HG03039 (cell line): ENCODE results near the gene FBXL14.
"Not testable (repeated sequence)": the region's sequence is repeated elsewhere in the genome, so short reads cannot be mapped to it uniquely, and the experiment has no call there.

ENCODE experiments used
- ATAC-seq: cut with Tn5 transposase; IDR thresholded peaks from one replicate; pipeline ENCODE4 v1.9.1; 2021; ENCODE audit warnings: mild to moderate bottlenecking, moderate library complexity; ENCODE audit not compliant: unreplicated experiment

Gene FBXL14

DNA sequence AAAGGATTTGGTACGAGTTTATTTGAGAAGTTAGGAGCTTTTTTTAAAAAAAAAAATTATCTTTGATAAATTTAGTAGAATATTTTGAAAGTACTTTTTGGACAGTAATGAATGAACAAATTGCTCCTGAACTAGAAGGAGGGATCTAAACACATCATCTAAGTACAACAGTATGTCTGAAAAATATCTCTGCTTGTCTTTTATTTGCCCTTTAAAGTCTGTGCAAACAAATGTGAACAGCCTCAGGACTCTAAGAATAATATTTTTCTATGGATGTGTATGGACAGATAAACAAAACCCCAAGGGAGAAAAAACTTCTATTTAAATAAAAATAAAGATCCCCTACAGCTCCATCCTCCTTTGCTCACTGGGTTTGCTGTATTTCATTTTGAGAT is 19.5 kb downstream of the FBXL14 start:
- ATAC-seq: no peak

DNA sequence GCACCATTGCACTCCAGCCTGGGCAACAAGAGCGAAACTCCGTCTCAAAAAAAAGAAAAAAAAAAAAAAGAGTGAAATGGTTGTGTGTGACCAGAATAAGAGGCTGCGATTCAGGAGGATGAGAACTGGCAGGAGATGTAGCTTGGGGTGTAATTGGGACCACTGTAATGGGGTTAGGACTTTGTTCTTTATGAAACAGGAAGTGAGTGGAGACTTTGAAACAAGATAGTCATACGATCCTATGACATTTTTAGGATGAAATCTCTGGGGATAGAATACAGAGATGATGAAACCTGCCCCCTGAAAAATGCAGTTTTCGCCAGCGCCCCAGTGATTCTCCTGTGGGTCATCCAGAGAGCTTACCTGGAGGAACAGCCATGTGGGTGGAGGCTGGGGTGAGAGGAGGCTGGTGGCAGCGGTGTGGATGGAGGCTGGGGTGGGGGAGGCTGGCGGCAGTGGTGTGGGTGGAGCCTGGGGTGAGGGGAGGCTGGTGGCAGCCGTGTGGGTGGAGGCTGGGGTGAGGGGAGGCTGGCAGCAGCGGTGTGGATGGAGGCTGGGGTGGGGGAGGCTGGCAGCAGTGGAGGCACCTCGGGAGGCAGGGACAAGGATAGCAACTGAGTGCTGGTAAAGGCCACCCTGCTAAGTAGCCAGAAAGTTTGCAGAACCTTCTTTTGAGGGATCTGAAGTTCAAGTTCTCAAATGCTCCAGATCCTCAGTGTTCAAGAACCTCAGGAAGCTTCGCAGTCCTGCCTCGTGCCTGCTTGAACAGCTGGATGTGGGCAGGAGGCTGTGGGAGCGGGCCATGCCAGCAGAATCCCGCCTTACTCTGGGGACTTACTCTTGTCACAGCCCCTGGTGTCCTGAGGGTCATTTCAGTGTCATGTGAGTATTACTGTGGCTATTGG is 20.2 kb downstream of the FBXL14 start:
- ATAC-seq: no peak

DNA sequence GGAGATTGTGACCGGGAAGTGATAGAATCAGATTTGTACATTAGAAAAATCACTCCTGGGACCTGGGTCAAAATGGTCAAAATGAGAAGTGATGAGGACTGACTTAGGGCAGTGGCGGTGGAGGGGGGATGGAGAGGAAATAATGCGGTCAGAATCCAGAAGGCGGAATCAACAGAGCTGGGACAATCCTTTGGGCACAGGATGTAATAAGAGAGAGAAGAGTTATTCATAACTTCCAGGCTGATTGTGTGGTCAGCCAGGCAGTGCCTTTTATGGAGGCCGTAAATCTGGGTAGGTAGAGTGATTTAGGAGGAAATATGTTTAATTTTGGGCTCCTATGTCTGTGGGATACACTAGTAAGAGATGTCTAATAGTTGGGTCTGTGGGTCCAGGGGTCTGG is 21.6 kb downstream of the FBXL14 start:
- no peak for ATAC-seq

DNA sequence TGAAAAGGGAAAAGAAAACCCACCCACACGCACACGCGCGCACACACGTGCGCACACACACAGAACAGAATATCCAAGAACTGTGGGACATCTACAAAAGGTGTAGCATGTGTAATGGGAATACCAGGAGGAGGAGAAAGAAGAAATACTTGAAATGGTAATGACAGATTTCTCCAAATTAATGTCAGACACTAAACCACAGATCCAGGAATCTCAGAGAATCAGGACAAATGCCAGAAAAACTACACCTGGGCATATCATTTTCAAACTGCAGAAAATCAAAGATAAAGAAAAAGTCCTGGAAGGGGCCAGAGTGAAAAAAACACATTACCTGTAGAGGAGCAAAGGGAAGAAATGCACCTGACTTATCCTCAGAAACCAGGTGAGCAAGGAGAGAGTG is 26.5 kb downstream of the FBXL14 start:
- no peak for ATAC-seq

DNA sequence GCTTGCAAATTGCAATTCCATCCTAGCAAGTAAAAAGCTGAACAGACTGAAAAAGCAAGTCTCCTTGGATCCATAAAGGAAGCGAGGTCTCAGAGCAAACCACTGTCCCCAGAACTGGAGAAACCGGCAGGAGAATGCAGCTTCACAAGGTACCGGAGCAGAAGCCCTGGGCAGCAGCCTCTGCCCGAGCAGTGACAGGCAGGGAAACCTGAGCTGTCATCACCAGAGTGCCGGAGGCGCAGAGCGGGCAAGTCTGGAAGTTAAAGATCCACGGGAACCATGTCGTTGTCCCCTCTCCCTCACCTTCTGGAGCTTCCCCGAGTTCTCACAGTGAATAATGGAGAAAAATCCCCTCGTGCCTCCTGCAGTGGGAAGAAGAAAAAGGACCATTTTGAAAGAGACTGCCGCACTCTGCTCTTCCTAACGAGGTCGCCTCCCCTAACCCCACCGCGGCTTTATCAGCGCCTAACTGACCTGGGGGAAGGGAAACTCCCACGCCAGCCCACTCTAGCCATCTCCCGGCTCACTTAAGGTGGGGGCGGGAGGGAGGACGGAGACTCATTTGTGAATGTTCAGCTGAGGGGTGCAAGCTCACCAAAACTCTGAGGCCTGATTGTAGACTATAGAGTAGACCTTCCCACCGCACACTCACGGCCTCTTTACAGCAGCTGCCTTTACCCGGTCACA is 27.8 kb downstream of the FBXL14 start:
- no peak for ATAC-seq

DNA sequence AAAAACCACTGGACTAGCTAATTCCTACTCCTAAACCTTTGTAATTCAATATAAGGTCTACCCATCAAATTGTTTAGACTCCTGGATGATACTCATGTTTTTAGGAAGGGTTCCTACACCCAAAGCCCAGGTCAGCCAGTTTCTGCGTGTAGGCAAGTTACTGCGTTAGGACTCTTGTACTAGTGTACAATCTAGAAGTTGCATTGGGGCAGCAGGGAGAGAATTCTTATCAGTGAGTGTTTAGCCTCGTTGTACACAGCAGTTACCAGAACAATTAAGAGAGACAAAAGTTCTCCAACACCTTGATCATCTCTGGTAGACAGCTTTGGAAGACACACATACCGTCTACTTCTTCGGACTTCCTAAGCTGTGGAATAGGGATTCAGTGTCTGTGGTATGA is 29.2 kb downstream of the FBXL14 start:
- no peak for ATAC-seq

DNA sequence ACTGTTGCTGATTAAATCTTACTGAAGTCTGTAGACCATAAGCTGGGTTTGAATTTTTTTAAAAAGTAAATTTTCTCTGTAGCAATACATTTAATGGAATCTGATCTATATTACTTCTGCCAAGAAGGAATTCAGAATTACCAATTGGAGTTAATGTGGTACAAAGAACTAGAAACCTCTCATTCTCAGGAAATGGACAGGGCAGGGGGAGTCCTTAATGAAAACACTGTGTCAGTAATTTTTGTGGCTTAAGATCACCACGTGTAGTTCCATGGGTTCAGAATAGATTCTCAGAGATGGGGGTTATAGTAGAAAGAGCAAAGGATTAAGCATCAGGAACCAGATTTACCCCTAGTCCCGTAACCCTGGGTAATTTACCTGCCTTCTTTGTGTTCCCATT is 30.3 kb downstream of the FBXL14 start:
- ATAC-seq: no peak

DNA sequence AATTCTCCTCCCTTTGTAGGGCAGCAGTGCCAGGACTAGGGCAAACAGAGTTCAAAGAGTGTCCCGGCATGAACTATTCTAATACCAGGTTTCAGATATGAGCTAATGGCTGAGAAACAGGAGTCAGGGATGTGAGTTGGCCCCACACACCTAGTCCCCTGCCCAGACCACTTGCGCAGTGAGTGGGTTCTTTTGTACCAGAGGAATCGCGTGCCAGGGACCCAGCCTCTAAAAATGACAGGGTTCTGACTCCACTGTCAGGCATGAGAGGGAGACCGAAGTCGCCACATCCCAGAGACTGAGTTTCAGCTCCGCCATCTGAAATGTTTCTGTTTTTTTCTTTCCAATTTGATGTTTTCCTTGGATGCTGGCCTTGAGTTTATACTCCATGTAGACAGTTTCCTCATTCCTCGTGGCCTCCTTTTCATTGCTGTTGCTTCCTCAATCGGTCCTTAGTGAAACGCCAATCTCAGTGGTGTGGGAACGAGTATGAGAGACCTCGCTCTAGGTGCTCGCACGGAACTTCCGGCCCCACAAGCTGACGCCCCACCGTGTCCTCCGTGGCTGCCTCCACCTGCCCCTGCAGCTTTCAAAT is 31.5 kb downstream of the FBXL14 start:
- ATAC-seq: no peak

DNA sequence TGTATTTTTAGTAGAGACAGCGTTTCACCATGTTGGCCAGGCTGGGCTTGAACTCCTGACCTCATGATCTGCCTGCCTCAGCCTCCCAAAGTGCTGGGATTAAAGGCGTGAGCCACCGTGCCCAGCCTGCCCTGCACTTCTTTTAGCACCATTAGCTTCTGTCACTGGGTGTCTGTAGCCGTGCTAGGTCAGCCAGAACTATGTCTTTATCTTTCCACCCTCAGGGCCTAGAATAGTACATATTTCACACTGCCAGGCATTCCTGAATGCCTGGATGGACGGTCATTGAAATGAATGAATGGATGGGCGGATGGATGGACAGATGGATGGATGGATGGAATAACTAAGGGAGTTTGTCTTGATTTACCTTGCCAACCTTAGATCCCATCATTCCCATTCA is 33.7 kb downstream of the FBXL14 start:
- no peak for ATAC-seq

DNA sequence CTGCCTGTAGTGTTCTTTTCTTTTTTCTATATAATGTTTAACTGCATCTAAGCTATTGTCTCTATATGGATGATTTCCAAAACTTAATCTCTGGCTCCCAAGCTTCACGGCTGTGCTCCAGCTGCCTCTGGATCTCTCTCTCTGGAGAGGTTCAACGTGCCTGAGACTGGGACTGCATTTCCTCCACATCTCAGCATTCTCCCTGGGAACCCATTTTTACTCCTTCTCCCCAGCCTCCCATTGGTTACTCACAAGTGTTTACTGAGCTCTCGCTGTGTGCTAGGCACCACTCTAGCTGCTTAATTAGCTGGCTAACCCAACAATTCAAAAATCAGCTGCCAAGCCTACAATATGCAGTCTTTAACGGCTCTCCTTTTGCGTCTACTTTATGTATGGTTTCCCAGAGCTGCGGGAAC is 34.7 kb downstream of the FBXL14 start:
- no peak for ATAC-seq

DNA sequence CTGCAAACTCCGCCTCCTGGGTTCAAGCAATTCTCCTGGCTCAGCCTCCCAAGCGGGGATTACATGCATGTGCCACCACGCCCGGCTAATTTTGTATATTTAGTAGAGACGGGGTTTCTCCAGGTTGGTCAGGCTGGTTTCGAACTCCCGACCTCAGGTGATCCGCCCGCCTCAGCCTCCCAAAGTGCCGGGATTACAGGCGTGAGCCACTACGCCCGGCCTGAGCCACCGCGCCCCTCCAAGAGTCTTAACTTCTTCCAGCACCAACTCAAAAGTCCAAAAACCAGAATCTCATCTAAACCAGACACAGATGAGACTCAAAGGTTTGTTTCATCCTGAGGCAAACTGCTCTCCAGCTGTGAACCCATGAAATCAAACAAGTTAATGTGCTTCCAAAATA is 36.3 kb downstream of the FBXL14 start:
- ATAC-seq: not testable (repeated sequence)

DNA sequence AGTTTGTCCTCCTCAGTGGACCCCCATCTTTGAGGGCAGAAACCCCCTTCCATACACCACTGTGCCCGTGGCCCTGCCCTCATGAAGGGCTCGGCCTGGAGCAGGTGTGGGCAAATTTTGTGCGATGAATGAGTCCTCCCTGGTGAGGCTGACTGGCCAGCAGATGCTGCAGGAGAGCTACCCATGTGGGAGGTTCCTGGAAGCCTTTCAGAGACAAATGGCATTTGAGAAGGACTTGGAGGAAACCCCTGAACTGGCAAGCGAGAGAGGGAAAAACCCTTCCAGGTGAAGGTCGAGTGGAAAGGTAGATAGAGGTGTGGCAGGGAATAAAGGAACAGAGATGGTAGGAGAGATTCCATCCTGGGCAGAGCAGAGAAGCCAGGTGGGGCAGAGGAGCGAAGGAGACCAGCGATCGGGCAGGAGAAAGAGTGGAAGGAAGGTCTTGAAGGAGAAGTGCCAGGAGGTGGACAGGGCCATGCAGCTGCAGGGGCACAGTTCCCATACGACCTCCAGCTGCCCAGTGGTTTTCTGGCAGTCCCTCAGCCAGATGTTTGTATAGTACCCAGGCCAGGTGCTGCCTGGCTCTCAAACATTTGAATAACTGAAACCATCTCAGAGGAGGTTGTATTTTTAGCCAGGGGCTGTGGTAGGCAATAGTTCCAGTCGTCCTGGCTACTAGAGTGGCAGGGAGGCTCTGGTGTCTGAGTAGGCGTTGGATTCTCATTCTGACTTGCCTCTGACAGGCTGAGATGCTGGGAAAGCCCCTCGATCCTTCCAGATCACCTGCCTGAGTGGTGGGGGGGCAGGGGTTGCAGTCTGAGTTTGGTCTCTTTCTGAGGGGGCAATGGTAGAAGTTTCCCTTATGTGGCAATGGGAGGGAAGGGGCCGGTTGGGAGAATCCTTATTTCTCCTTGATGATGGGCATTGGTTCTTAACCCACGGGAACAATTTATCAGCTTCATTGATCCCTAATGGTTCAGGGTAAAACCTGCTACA is 40.1 kb downstream of the FBXL14 start:
- ATAC-seq: peak; percentile 90

DNA sequence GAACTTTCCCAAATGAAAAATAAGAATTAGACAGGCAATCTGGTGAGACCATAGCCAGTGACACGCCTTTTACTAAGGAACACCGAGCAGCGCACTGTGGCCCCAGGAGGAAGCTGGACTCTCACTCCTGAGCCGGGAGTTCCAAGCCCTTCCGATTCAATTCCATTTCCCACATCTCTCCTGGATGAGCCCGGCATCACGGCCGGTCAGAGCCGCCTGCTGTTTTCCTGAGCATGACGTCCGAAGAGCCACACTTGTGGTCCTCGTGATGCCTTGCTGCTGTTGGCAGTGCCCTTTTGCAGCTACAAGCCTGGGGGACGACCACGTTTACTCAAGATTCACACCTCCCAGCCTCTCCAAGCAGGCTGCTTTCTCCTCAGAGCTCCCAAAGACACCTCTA is 40.8 kb downstream of the FBXL14 start:
- no peak for ATAC-seq

DNA sequence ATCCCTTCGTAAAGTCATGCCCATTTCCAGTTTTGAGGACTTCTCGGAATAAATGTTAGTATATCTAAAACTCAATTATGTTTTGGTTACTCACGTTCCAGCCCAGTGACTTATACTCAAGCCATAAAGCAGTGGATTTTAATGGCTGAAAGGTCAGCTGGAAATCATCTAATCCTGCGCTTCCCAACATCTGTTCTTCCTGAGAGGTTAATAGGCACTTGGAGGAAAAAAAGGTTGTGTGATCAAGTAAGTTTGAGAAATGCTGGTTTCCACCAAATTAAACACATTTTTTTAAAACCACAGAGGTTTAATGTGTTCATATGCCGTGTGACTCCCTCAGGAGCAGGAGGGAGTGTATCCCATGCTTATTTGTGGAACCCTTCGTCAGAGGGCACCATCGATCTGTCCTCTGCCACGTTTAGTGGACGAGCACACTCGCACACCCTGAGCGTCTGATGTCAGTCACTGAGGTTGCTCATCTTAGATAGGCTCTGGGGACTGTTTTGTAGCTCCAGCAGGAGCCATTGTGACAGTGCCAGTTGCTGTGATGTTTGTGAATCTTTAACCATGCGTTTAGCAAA is 41.4 kb downstream of the FBXL14 start:
- ATAC-seq: no peak

DNA sequence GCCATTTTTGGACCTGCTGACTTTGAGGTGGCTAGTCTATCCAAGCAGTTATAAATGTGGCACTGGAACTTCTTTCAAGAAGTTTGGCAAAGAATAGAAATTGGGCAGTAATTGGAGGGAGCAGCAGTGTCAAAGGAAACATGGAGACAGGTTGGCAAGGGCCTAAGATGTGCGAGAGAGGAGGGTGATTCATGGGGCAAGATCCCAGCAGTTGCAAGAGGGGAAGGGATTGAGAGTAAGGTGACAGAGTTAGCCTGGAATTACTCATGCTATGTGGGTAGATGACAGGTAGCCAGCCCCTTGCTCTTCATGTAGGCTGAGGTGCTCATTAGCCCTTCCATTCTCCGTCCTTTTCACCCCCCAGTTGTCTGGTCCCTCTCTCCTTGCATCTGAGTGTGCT is 42.2 kb downstream of the FBXL14 start:
- ATAC-seq: no peak

DNA sequence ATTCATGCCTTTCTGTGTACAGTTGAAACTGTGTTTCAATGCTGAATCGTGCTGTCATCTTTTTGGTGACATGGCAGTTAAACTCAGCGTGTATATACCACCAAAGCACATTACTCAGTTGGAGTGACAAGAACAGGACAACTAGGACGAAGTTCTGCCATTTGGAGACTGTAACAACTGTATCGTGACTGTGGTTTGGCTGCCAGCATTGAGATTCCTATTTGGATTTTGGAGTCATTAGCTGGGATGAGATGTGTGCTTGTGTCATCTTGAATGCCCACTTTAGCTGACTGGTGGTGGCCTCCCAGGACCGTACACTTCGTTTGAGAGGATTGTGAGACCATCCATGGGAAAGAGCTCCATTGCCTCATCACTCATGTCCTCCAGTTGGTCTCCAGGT is 42.9 kb downstream of the FBXL14 start:
- ATAC-seq: no peak

DNA sequence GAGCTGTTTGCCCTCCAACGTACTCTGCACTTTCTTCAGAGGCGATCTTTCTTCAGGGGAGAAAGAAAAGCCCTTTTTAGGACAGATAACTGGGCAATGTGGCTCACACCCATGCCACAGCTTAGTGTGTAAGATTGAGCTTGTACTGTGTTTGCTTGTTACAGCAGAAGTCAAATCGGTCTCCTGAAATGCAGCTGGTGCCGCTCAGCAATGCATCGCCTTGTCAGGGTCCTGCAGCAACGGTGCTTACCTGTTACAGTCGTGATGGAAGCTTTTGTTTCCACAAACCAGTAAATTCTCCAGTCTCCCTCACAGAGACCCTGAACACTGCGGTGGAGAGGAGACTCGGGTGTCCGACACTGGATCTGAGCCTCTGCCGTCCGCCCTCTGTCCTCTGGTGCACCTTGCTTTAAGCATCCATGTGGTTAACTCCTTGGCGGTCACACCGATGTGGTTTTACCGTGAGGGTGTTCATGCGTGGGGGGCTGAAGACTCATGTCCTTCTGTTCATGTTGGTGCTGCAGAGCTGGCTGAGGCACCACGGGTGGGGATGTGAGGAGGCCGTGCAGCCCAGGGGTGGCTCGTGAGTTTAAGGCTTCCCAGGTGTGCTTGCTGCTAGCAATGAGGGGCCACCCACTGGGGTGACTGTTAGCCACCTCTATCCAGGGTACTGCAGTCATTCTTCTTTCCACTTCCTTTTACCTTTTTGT is 47.3 kb downstream of the FBXL14 start:
- ATAC-seq: no peak

DNA sequence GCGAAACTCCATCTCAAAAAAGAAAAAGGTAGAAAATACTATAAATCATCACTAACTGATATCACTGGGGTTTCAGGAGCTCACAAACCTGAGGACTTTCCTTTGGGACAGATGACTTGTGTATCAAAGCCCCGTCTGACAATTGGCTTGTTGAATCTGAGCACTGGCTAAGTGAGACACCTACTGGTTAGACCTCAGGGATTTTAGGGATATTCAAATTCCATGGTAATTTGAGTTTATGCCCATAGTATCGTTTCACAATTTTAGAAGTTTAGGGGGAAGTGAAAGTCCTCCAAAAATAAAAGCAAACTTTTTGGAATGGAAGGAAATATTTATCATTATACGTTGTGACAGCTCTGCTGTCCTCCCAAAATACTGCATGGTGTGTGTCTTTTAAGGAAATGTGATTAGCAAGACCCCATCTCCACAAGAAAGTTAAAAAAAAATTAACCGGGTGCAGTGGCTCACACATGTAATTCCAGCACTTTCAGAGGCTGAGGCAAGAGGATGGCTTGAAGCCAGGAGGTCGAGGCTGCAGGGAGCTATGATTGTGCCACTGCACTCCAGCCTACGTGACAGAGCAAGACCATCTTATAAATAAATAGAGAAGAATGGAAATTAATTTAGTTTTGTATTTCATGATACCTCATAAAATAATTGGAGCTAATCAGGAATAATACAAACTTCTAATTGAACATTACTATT is 49.2 kb downstream of the FBXL14 start:
- ATAC-seq: no peak

DNA sequence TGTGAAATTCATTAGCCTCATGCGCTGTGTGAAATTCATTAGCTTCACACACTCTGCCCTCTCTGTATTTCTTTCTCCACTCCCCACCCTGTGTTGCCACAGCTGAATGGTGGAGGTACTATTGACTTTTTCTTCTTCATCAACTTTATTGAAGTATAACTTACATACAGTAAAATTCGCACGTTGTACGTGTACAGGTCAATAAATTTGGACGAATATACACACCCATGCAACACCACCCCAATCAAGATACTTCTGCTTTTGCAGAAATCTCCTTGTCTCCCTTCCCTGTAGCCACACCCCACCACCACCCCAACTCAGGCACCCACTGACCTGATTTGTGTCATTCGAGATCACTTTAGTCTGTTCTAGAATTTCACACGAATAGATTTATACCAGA is 51.8 kb downstream of the FBXL14 start:
- ATAC-seq: no peak
